GM12878 (cell line): Measurements from ENCODE around the gene ZNF646. TPM values are rescaled to one million over a fixed set of nuclear protein-coding genes. Genes with fewer than 3 reads are reported as not detected.

Experiments used
- ETV6 ChIP-seq, 2 experiments: fragments of 450-650 bp in 1 of 2; IDR thresholded peaks in 1 of 2; conservative IDR thresholded peaks in 1 of 2; 2 replicates each; pipeline ENCODE4 v1.6.1; 2014; ENCODE audit warnings: antibody characterized with exemption in 1 of 2, borderline replicate concordance in 1 of 2, low read depth in 1 of 2, mild to moderate bottlenecking in 1 of 2, moderate library complexity in 1 of 2
- EZH2 ChIP-seq: IDR thresholded peaks from 2 replicates; pipeline ENCODE4 v1.6.1; 2012; ENCODE audit warnings: low read depth, mild to moderate bottlenecking, control low read depth, inconsistent platforms, low read length, borderline replicate concordance; ENCODE audit not compliant: control insufficient read depth
- IKZF2 ChIP-seq, 2 experiments: fragments of 450-650 bp; IDR thresholded peaks; 2 replicates each; pipeline ENCODE4 v1.6.1; 2017; ENCODE audit warnings: mild to moderate bottlenecking in 2 of 2, moderate library complexity in 2 of 2
- KDM1A ChIP-seq: fragments of 200-600 bp; sonication (generic); IDR thresholded peaks from 2 replicates; pipeline ENCODE4 v1.6.1; 2016; ENCODE audit warnings: borderline replicate concordance
- MTA2 ChIP-seq: fragments of 450-650 bp; IDR thresholded peaks from 2 replicates; pipeline ENCODE4 v1.6.1; 2016; ENCODE audit warnings: low read depth, mild to moderate bottlenecking, moderate library complexity
- MYC ChIP-seq: IDR thresholded peaks from 2 replicates; pipeline ENCODE4 v1.6.1; 2011; ENCODE audit warnings: mild to moderate bottlenecking, low read length, moderate library complexity, inconsistent platforms; ENCODE audit not compliant: insufficient read depth, insufficient replicate concordance, insufficient read length, severe bottlenecking
- NFYA ChIP-seq: IDR thresholded peaks from 2 replicates; pipeline ENCODE4 v1.6.1; 2011; ENCODE audit warnings: low read depth, mild to moderate bottlenecking, low read length, improper control_type of control experiment, borderline replicate concordance
- PAX8 ChIP-seq: fragments of 450-650 bp; IDR thresholded peaks from 2 replicates; pipeline ENCODE4 v1.6.1; 2017; ENCODE audit warnings: mild to moderate bottlenecking, moderate library complexity
- RCOR1 ChIP-seq: conservative IDR thresholded peaks from 2 replicates; pipeline ENCODE4 v1.6.1; 2012; ENCODE audit warnings: low read depth, low read length, improper control_type of control experiment
- TAF1 ChIP-seq: IDR thresholded peaks from 2 replicates; pipeline ENCODE4 v1.6.1; 2011; ENCODE audit warnings: mild to moderate bottlenecking, low read depth, low read length, borderline replicate concordance
- TCF3 ChIP-seq: IDR thresholded peaks from 2 replicates; pipeline ENCODE4 v1.6.1; 2012; ENCODE audit warnings: low read depth, mild to moderate bottlenecking, low read length, borderline replicate concordance; ENCODE audit not compliant: insufficient read depth
- WRNIP1 ChIP-seq: IDR thresholded peaks from 2 replicates; pipeline ENCODE4 v1.6.1; 2011; ENCODE audit warnings: low read depth, low read length, improper control_type of control experiment, borderline replicate concordance
- ZNF207 ChIP-seq: fragments of 450-650 bp; IDR thresholded peaks from 2 replicates; pipeline ENCODE4 v1.6.1; 2014; ENCODE audit warnings: antibody characterized with exemption, mild to moderate bottlenecking, borderline replicate concordance
- ZNF384 ChIP-seq: IDR thresholded peaks from 2 replicates; pipeline ENCODE4 v1.6.1; 2012; ENCODE audit warnings: low read depth, mild to moderate bottlenecking, low read length, improper control_type of control experiment, borderline replicate concordance
- polyA plus RNA-seq, 11 experiments: library from polyadenylated mRNA; depleted of rRNA in 4 of 11; unstranded in 6 of 11; stranded (reverse) in 5 of 11; fragments of >200 nt; fragmentation: Nextera tagmentation in 4 of 11; fragmentation: Illumina TruSeq in 1 of 11; extraction: Ambion mirVana in 4 of 11; extraction: Trizol in 1 of 11; gene quantifications; 1 replicate in 1 of 11; 2 replicates in 10 of 11; pipeline versions ENCODE4 v1.2.1 to v1.2.3, GENCODE V29; 2011 to 2016; ENCODE audit warnings: inconsistent platforms in 2 of 11, missing spikeins in 2 of 11, low read depth in 1 of 11
- total RNA-seq, 4 experiments: library from RNA; depleted of rRNA in 3 of 4; stranded (reverse); fragments of >200 nt in 3 of 4; fragmentation: Illumina TruSeq in 1 of 4; extraction: Trizol in 1 of 4; gene quantifications; 2 replicates each; pipeline versions ENCODE4 v1.2.1 to v1.2.3, GENCODE V29; 2013 to 2021
- TF ChIP-seq, protein P1 (sequence below): fragments of 450-650 bp; IDR thresholded peaks from 2 replicates; pipeline ENCODE4 v1.6.1; 2017; ENCODE audit warnings: mild to moderate bottlenecking, moderate library complexity
- TF ChIP-seq, protein P2 (sequence below): IDR thresholded peaks from 2 replicates; pipeline ENCODE4 v1.6.1; 2012; ENCODE audit warnings: low read depth, low read length, improper control_type of control experiment
- TF ChIP-seq, protein P3 (sequence below): fragments of 150-350 bp; IDR thresholded peaks from 2 replicates; pipeline ENCODE4 v1.6.1; 2016; ENCODE audit warnings: low read depth, low read length

ZNF646 gene
- total and polyA plus RNA-seq, 10 of the 15 experiments (the other 5 are each of a cell fraction or from before 2014, with no cell fraction given), result 0.10 to 21.8 (median 6.4) TPM

DNA sequence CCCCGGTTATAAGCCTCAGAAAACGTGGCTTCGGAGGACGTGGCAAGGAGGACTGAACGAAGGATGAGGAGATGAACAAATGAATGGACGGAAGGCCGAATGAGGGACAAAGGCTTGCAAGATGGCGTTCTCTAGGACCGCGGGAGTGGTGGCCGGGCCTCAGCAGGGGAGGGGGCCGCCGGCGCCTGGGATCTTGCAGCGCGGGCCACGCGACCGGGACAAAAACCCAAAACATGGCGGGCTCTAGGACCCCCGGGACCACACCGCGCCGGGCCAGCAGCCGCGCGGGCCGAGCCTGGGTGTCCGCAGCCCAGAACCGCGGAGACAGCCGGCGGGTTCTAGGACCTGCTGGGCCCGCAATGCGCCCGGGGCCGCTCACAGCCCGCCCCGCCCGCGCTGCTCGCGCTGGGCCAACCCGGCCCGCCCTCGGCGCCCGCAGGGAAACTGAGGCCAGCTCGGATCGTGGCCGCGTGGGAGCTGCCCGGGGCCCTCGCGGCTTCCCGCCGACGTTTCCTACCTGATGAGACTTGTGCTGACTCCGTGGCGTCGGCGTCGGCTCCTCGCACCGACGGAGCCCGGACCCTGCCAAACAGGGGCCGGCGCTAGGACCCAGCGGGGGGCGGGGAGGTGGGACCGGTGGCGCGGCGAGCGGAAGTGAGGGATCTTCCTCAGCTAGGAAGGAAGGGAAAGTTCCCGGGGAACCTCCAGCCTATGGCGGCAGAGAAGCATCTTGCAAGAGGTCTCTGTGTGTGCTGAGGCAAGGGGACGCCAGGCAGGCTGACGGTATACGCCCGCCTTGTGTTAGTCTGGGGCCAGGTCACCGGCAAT is 866 bp upstream of the ZNF646 start (continued):
- TF ChIP-seq, protein P1, sequence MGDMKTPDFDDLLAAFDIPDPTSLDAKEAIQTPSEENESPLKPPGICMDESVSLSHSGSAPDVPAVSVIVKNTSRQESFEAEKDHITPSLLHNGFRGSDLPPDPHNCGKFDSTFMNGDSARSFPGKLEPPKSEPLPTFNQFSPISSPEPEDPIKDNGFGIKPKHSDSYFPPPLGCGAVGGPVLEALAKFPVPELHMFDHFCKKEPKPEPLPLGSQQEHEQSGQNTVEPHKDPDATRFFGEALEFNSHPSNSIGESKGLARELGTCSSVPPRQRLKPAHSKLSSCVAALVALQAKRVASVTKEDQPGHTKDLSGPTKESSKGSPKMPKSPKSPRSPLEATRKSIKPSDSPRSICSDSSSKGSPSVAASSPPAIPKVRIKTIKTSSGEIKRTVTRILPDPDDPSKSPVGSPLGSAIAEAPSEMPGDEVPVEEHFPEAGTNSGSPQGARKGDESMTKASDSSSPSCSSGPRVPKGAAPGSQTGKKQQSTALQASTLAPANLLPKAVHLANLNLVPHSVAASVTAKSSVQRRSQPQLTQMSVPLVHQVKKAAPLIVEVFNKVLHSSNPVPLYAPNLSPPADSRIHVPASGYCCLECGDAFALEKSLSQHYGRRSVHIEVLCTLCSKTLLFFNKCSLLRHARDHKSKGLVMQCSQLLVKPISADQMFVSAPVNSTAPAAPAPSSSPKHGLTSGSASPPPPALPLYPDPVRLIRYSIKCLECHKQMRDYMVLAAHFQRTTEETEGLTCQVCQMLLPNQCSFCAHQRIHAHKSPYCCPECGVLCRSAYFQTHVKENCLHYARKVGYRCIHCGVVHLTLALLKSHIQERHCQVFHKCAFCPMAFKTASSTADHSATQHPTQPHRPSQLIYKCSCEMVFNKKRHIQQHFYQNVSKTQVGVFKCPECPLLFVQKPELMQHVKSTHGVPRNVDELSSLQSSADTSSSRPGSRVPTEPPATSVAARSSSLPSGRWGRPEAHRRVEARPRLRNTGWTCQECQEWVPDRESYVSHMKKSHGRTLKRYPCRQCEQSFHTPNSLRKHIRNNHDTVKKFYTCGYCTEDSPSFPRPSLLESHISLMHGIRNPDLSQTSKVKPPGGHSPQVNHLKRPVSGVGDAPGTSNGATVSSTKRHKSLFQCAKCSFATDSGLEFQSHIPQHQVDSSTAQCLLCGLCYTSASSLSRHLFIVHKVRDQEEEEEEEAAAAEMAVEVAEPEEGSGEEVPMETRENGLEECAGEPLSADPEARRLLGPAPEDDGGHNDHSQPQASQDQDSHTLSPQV, result peak; percentile 65
- TF ChIP-seq RCOR1 (0 out of 2 replicates have a peak, but pooled peaks have one; percentile 14), MTA2 (no peak), PAX8 (no peak), ZNF384 (no peak), KDM1A (no peak), EZH2 (no peak), MYC (no peak), TCF3 (0 out of 2 replicates have a peak, but pooled peaks have one; percentile 37), WRNIP1 (no peak), TAF1 (peak; percentile 59), ETV6 (conservative IDR thresholded peaks at IDR 0.05 in 1 of 2, IDR thresholded peaks at IDR 0.05 in 1 of 2; ENCODE audit: borderline replicate concordance in 1 of 2, low read depth in 1 of 2) (no peak; a peak in 1 of 4 replicates), ZNF207 (peak; percentile 93), IKZF2 (IDR thresholded peaks at IDR 0.05) (peak in 1 of 2 experiments; percentile 10; a peak in 1 of 4 replicates), NFYA (no peak)
- TF ChIP-seq, protein P2, sequence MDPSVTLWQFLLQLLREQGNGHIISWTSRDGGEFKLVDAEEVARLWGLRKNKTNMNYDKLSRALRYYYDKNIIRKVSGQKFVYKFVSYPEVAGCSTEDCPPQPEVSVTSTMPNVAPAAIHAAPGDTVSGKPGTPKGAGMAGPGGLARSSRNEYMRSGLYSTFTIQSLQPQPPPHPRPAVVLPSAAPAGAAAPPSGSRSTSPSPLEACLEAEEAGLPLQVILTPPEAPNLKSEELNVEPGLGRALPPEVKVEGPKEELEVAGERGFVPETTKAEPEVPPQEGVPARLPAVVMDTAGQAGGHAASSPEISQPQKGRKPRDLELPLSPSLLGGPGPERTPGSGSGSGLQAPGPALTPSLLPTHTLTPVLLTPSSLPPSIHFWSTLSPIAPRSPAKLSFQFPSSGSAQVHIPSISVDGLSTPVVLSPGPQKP, result 0 out of 2 replicates have a peak, but pooled peaks have one; percentile 9
- TF ChIP-seq, protein P3, sequence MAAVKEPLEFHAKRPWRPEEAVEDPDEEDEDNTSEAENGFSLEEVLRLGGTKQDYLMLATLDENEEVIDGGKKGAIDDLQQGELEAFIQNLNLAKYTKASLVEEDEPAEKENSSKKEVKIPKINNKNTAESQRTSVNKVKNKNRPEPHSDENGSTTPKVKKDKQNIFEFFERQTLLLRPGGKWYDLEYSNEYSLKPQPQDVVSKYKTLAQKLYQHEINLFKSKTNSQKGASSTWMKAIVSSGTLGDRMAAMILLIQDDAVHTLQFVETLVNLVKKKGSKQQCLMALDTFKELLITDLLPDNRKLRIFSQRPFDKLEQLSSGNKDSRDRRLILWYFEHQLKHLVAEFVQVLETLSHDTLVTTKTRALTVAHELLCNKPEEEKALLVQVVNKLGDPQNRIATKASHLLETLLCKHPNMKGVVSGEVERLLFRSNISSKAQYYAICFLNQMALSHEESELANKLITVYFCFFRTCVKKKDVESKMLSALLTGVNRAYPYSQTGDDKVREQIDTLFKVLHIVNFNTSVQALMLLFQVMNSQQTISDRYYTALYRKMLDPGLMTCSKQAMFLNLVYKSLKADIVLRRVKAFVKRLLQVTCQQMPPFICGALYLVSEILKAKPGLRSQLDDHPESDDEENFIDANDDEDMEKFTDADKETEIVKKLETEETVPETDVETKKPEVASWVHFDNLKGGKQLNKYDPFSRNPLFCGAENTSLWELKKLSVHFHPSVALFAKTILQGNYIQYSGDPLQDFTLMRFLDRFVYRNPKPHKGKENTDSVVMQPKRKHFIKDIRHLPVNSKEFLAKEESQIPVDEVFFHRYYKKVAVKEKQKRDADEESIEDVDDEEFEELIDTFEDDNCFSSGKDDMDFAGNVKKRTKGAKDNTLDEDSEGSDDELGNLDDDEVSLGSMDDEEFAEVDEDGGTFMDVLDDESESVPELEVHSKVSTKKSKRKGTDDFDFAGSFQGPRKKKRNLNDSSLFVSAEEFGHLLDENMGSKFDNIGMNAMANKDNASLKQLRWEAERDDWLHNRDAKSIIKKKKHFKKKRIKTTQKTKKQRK, result no peak
